Spleen (tissue), 11 donors: ENCODE data around the gene RALGAPA1. TPM values are rescaled to one million over a fixed set of nuclear protein-coding genes. Genes with fewer than 3 reads are reported as not detected.

Experiments used
- DNase-seq: peaks from one replicate; pipeline ENCODE4 v3.0.0-alpha.2; 2020
- H3K27ac ChIP-seq, 8 donors: fragments of 200-600 bp; sonication (generic) in 7 of 8; 1 replicate in 4 of 8; 2 replicates in 4 of 8; pipeline versions ENCODE4 v1.5.0 to v1.8.0; 2016 to 2021; ENCODE audit warnings: inconsistent platforms in 4 of 8, mild to moderate bottlenecking in 4 of 8, moderate library complexity in 1 of 8
- H3K27me3 ChIP-seq, 7 donors: fragments of 200-600 bp; sonication (generic) in 6 of 7; replicated peaks in 1 of 7; 1 replicate in 4 of 7; 2 replicates in 3 of 7; pipeline versions ENCODE4 v1.5.0 to v1.8.0; 2016 to 2021; ENCODE audit warnings: inconsistent platforms in 3 of 7, mild to moderate bottlenecking in 1 of 7
- H3K36me3 ChIP-seq, 6 donors: fragments of 200-600 bp; sonication (generic) in 5 of 6; 1 replicate in 4 of 6; 2 replicates in 2 of 6; pipeline versions ENCODE4 v1.5.0 to v1.8.0; 2016 to 2021; ENCODE audit warnings: inconsistent platforms in 2 of 6
- H3K4me1 ChIP-seq, 6 donors: fragments of 200-600 bp; sonication (generic) in 5 of 6; 1 replicate in 3 of 6; 2 replicates in 3 of 6; pipeline versions ENCODE4 v1.5.0 to v1.8.0; 2016 to 2021; ENCODE audit warnings: inconsistent platforms in 3 of 6
- H3K4me3 ChIP-seq, 8 donors: fragments of 200-600 bp; sonication (generic) in 7 of 8; 1 replicate in 4 of 8; 2 replicates in 4 of 8; pipeline versions ENCODE4 v1.5.0 to v1.8.0; 2016 to 2021; ENCODE audit warnings: inconsistent platforms in 4 of 8, mild to moderate bottlenecking in 4 of 8, moderate library complexity in 2 of 8
- H3K9me3 ChIP-seq, 8 donors: fragments of 200-600 bp; sonication (generic) in 7 of 8; 1 replicate in 4 of 8; 2 replicates in 4 of 8; pipeline versions ENCODE4 v1.5.0 to v1.8.0; 2016 to 2021; ENCODE audit warnings: inconsistent platforms in 4 of 8
- POLR2A ChIP-seq, 3 donors: fragments of 450-650 bp; IDR thresholded peaks; one replicate each; pipeline ENCODE4 v1.5.1; 2017; ENCODE audit warnings: antibody characterized with exemption in 3 of 3, mild to moderate bottlenecking in 1 of 3
- POLR2AphosphoS5 ChIP-seq, 3 donors: sonication (generic); formaldehyde crosslinking; IDR thresholded peaks; one replicate each; pipeline ENCODE4 v1.5.1; 2017; ENCODE audit warnings: antibody characterized with exemption in 3 of 3
- WGBS, 5 donors: extraction: QIAGEN DNeasy Blood & Tissue Kit in 3 of 5; methylation state at CpG; one replicate each; pipeline versions ENCODE4 v1.1.5 to v1.1.7; 2013 to 2018; 5-methylcytosine and 5-hydroxymethylcytosine counted together
- intact Hi-C: fragments of 100-400 bp; cut with DNase I; formaldehyde crosslinking; loops from one replicate; pipeline ENCODE4 v1.15.0; 2023; ENCODE audit warnings: low total_unique reads
- polyA plus RNA-seq, 3 donors: library from polyadenylated mRNA; stranded (reverse); fragments of 200-250 nt; gene quantifications; one replicate each; pipeline ENCODE4 v1.2.1, GENCODE V29; 2013
- total RNA-seq, 7 donors: library from RNA; depleted of rRNA in 3 of 7; stranded (reverse); fragments of >200 nt in 3 of 7; fragmentation: NEBNext Ultra II Directional in 4 of 7; extraction: Animal tissue kit (Norgen Biotek cat#: 25700) in 4 of 7; gene quantifications; one replicate each; pipeline versions ENCODE4 v1.1.0 to v1.2.1, GENCODE V29; 2016 to 2021
- TF ChIP-seq, protein P1 (sequence below), 11 experiments: fragments of 200-600 bp in 7 of 11; fragments of 450-650 bp in 4 of 11; sonication (generic) in 4 of 11; IDR thresholded peaks in 8 of 11; conservative IDR thresholded peaks in 3 of 11; 1 replicate in 7 of 11; 2 replicates in 4 of 11; pipeline versions ENCODE4 v1.4.0 to v1.8.0; 2016 to 2021; ENCODE audit warnings: antibody characterized with exemption in 11 of 11, inconsistent platforms in 4 of 11, mild to moderate bottlenecking in 1 of 11
- donor health status: healthy with polysubstance abuse.
- donor health status: DM: no; HTN: no; CAD: no; lungs with moderate emphysema.
- donor health status: DM: no; HTN: no; CAD: no.
- donor health status: Bipolar disorder and iron deficiency.
- donor health status: healthy.
- donor health status: DM: no; HTN: no; CAD: no.
- donor health status: DM: yes; HTN: yes; CAD: no.

Gene RALGAPA1
- total and polyA plus RNA-seq, 10 donors, result 9.7 to 76.0 (median 52.2) TPM

DNA sequence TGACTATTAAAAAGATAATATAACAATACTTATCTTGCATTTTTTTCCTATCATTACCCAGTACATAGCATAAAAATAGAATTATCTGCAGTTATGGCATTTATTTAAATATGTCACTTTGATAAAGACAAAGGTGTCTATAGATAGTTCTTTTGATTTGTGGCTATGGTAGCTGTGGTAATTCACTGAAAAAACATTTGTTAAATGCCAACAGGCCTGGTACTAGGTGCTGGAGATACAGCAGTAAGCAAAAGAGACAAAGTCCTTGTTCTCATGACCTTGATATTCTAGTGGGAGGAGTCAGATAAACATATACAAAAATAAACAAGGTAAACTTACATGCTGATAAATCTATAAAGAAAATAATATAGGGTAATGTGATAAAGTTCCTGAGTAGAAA is 230.5 kb downstream of the RALGAPA1 start:
- Histone ChIP-seq H3K4me1 (no peaks in the 10 kb centered on the region), H3K4me3 (no peak overlapping the region), H3K36me3 (peaks cover 0 to 15% (median 2%) of the 10 kb centered on the region in 6 donors), H3K9me3 (no peaks in the 10 kb centered on the region), H3K27me3 (no peaks in the 10 kb centered on the region), H3K27ac (no peak overlapping the region)
- DNase-seq, result no peak
- TF ChIP-seq, protein P1, sequence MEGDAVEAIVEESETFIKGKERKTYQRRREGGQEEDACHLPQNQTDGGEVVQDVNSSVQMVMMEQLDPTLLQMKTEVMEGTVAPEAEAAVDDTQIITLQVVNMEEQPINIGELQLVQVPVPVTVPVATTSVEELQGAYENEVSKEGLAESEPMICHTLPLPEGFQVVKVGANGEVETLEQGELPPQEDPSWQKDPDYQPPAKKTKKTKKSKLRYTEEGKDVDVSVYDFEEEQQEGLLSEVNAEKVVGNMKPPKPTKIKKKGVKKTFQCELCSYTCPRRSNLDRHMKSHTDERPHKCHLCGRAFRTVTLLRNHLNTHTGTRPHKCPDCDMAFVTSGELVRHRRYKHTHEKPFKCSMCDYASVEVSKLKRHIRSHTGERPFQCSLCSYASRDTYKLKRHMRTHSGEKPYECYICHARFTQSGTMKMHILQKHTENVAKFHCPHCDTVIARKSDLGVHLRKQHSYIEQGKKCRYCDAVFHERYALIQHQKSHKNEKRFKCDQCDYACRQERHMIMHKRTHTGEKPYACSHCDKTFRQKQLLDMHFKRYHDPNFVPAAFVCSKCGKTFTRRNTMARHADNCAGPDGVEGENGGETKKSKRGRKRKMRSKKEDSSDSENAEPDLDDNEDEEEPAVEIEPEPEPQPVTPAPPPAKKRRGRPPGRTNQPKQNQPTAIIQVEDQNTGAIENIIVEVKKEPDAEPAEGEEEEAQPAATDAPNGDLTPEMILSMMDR (IDR thresholded peaks at IDR 0.05 in 8 of 11, conservative IDR thresholded peaks at IDR 0.05 in 3 of 11), result no peak
- intact Hi-C loops, result no loop called here

DNA sequence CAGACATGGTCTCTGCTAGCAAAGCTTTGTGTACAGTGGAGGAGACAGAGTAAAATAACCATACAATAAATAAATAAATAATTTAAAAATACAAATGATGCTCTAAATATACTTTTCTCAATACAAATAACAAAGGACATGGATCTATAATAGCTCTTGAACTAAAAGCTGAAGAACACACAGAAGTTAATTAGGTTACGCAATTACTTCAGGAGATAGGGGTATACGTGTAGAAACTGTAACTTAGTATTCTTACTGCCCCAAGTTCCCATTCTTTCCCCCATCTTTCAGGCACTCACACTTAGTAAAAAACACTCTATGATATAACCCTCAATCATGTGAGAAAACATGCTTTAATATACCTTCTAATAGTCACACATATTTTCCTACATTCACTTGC is 231.0 kb downstream of the RALGAPA1 start:
- Histone ChIP-seq H3K36me3 (peaks cover 0 to 14% (median 2%) of the 10 kb centered on the region in 6 donors), H3K27ac (no peak overlapping the region), H3K9me3 (no peaks in the 10 kb centered on the region), H3K27me3 (no peaks in the 10 kb centered on the region), H3K4me1 (no peaks in the 10 kb centered on the region), H3K4me3 (no peak overlapping the region)
- no peak for DNase-seq
- no peak for TF ChIP-seq POLR2AphosphoS5 (IDR thresholded peaks at IDR 0.05)
- WGBS, 5 donors, result 76 to 90% (median 87%) methylated on average over 2 of the region's 2 CpGs
- intact Hi-C loops, result no loop called here

DNA sequence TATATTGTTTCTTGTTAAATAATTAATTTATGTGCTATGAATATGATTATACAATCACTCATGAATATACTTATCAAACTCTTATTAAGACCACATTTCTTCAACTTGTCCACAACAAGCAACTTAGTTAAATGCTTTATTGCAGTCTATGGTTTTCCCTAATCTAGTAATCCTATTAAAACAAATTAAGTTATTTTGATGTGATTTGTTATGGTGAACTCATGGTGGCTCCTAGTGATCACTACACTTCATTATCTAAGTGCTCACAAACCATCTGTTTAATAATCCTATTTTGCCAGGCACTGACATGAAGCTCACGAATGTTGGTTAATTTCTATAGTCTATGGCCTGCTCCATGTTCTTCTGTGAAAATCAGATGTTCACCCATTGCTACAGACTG is 232.2 kb downstream of the RALGAPA1 start:
- intact Hi-C loops, result no loop called here
- Histone ChIP-seq H3K27me3 (no peaks in the 10 kb centered on the region), H3K9me3 (no peaks in the 10 kb centered on the region), H3K27ac (no peak overlapping the region), H3K36me3 (peaks cover 0 to 18% (median 2%) of the 10 kb centered on the region in 6 donors), H3K4me1 (no peaks in the 10 kb centered on the region), H3K4me3 (no peak overlapping the region)
- DNase-seq, result no peak
- TF ChIP-seq, protein P1 (IDR thresholded peaks at IDR 0.05 in 8 of 11, conservative IDR thresholded peaks at IDR 0.05 in 3 of 11), result no peak
- TF ChIP-seq POLR2AphosphoS5 (IDR thresholded peaks at IDR 0.05) (no peak), POLR2A (IDR thresholded peaks at IDR 0.05) (no peak)
- 94 to 100% (median 97%) methylated on average over 1 of the region's 1 CpG for WGBS, 5 donors

DNA sequence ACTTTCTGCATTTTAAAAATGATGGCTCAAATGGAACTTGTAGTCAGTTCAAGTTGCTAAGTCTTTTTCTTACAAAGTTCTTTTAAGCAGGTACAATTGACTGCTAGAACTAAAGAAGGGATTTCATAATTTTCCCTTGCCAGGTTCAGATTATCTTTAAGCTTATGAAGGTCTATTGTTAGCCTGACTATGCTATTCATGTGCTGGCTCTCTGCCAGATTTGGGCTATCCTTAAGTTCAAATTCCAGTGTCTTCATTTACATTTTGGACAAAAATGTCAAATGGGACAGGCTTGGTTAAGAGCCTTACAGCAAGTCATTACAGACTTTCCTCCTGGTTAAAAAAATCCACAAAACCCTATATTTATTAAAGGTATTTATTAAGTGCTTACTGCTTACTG is 232.8 kb downstream of the RALGAPA1 start:
- H3K4me3 ChIP-seq, result no peak overlapping the region
- no peak for TF ChIP-seq POLR2AphosphoS5 (IDR thresholded peaks at IDR 0.05)
- TF ChIP-seq, protein P1 (IDR thresholded peaks at IDR 0.05 in 8 of 11, conservative IDR thresholded peaks at IDR 0.05 in 3 of 11), result no peak
- TF ChIP-seq POLR2A (IDR thresholded peaks at IDR 0.05), result no peak
- H3K27ac ChIP-seq, result no peak overlapping the region
- H3K36me3 ChIP-seq, result peaks cover 0 to 24% (median 2%) of the 10 kb centered on the region in 6 donors
- no peaks in the 10 kb centered on the region for H3K4me1 ChIP-seq
- DNase-seq, result no peak
- no peaks in the 10 kb centered on the region for H3K9me3 ChIP-seq
- intact Hi-C loops, result no loop called here
- no peaks in the 10 kb centered on the region for H3K27me3 ChIP-seq

DNA sequence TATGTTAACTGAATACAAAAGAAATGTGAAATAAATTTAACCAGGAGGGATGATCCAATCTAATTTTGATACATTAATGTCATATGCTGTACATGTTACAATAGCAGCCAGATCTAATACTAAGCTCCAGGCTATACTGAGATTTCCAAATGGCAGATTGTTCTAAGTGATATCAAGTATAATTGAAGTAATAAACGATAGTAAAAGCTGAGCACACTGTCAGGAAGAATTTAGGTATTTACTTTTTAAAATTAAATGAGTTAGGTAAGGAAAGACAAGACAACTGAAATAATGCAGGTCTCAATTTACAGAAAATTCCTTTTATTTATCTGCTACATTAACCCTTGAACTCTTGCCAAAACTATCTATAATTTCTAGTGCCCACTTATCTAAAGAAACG is 235.2 kb downstream of the RALGAPA1 start:
- Histone ChIP-seq H3K4me3 (no peak overlapping the region), H3K9me3 (no peaks in the 10 kb centered on the region), H3K36me3 (peaks cover 0 to 40% (median 5%) of the 10 kb centered on the region in 6 donors), H3K4me1 (no peaks in the 10 kb centered on the region), H3K27ac (no peak overlapping the region), H3K27me3 (no peaks in the 10 kb centered on the region)
- 83 to 95% (median 88%) methylated on average over 2 of the region's 2 CpGs for WGBS, 5 donors
- intact Hi-C loops, result no loop called here
- TF ChIP-seq POLR2AphosphoS5 (IDR thresholded peaks at IDR 0.05) (no peak), POLR2A (IDR thresholded peaks at IDR 0.05) (no peak)
- TF ChIP-seq, protein P1 (IDR thresholded peaks at IDR 0.05 in 8 of 11, conservative IDR thresholded peaks at IDR 0.05 in 3 of 11), result no peak
- DNase-seq, result no peak
